Uterus (tissue), 4 donors: ENCODE results near the gene TNK1. TPM values are rescaled to one million over a fixed set of nuclear protein-coding genes. Genes with fewer than 3 reads are reported as not detected.
A peak's percentile ranks its signal among the peaks of the same experiment; 100 is the strongest.

Experiments used
- DNase-seq, 2 donors: peaks; one replicate each; pipeline ENCODE4 v3.0.0-alpha.2; 2019 to 2020
- H3K27ac ChIP-seq, 2 donors: fragments of 200-600 bp; sonication (generic); 1 replicate in 1 of 2; 2 replicates in 1 of 2; pipeline ENCODE4 v1.5.1; 2016 to 2018
- H3K27me3 ChIP-seq, 2 donors: fragments of 200-600 bp; sonication (generic); one replicate each; pipeline ENCODE4 v1.5.1; 2018 to 2019; ENCODE audit warnings: control low read depth in 1 of 2
- H3K36me3 ChIP-seq, 2 donors: fragments of 200-600 bp; sonication (generic); one replicate each; pipeline ENCODE4 v1.5.1; 2019; ENCODE audit warnings: control low read depth in 1 of 2
- H3K4me1 ChIP-seq, 2 donors: fragments of 200-600 bp; sonication (generic); one replicate each; pipeline ENCODE4 v1.5.1; 2018 to 2019; ENCODE audit warnings: control low read depth in 1 of 2
- H3K4me3 ChIP-seq, 2 donors: fragments of 200-600 bp; sonication (generic); 1 replicate in 1 of 2; 2 replicates in 1 of 2; pipeline ENCODE4 v1.5.1; 2018 to 2019; ENCODE audit warnings: mild to moderate bottlenecking in 1 of 2
- H3K9me3 ChIP-seq, 2 donors: fragments of 200-600 bp; sonication (generic); one replicate each; pipeline ENCODE4 v1.5.1; 2019; ENCODE audit warnings: control low read depth in 1 of 2
- POLR2A ChIP-seq, 2 donors: fragments of 450-650 bp; IDR thresholded peaks; one replicate each; pipeline ENCODE4 v1.6.1; 2016; ENCODE audit warnings: antibody characterized with exemption in 2 of 2, mild to moderate bottlenecking in 1 of 2, moderate library complexity in 1 of 2
- intact Hi-C: fragments of 100-400 bp; cut with DNase I; formaldehyde crosslinking; loops from one replicate; pipeline ENCODE4 v1.15.1; 2023; ENCODE audit warnings: low total_unique reads
- total RNA-seq, 4 donors: library from RNA; depleted of rRNA in 3 of 4; stranded (reverse); fragments of >200 nt in 3 of 4; gene quantifications; one replicate each; pipeline versions ENCODE4 v1.1.0 to v1.2.4, GENCODE V29; 2014 to 2023
- TF ChIP-seq, protein P1 (sequence below), 4 experiments: fragments of 200-600 bp in 2 of 4; fragments of 450-650 bp in 2 of 4; sonication (generic) in 2 of 4; IDR thresholded peaks; one replicate each; pipeline ENCODE4 v1.5.1; 2016 to 2019; ENCODE audit warnings: antibody characterized with exemption in 4 of 4, mild to moderate bottlenecking in 2 of 4, moderate library complexity in 1 of 4
- donor health status: DM: yes; HTN: yes; CAD: no.

The TNK1 gene
- total RNA-seq, 4 donors from 2014 or later = 0.26 to 9.2 (median 1.8) TPM

DNA sequence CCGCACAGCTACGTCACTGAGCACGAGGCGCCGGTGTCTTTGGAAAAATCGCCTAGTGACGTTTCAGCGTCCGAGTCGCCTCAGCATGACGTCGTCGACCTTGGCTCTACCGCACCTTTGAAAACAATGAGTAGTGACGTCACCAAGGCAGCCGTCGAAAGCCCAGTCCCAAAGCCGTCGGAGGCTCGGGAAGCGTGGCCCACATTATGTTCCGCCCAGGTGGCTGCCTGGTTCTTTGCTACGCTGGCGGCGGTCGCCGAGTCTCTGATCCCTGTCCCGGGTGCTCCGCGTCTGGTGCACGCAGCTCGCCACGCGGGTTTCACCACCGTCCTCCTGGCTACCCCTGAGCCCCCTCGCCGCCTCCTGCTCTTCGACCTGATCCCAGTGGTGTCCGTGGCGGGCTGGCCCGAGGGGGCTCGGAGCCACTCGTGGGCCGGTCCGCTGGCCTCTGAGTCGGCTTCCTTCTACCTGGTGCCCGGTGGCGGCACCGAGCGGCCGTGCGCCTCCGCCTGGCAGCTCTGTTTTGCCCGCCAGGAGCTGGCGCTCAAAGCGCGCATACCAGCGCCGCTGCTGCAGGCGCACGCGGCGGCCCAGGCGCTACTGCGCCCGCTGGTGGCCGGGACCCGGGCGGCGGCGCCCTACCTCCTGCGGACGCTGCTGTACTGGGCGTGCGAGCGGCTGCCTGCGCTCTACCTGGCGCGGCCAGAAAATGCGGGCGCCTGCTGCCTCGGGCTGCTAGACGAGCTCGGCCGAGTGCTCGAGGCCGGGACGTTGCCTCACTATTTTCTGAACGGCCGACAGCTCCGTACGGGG, 55.9 kb downstream of the TNK1 start:
- peak; percentile 57 to 75 for DNase-seq
- Histone ChIP-seq H3K27me3 (peaks cover 0 to 23% of the 10 kb centered on the region in 2 donors), H3K9me3 (no peaks in the 10 kb centered on the region)

GRCh38 chr17:7437369-7437863, 56.5 kb downstream of the TNK1 start:
- H3K4me3 ChIP-seq = peak overlapping the region; percentile 15 to 16
- H3K27me3 ChIP-seq = peaks cover 0 to 23% of the 10 kb centered on the region in 2 donors
- peaks cover 0 to 43% of the 10 kb centered on the region in 2 donors for H3K4me1 ChIP-seq
- intact Hi-C loops = loop anchor here (10.0 kb wide), 1 partner anchor 47 kb away; the partner anchor contains the start of genes POLR2A and SLC35G6
- no peak for DNase-seq
- H3K36me3 ChIP-seq = no peaks in the 10 kb centered on the region
- peak overlapping the region; percentile 41 to 64 for H3K27ac ChIP-seq
- TF ChIP-seq, protein P1, sequence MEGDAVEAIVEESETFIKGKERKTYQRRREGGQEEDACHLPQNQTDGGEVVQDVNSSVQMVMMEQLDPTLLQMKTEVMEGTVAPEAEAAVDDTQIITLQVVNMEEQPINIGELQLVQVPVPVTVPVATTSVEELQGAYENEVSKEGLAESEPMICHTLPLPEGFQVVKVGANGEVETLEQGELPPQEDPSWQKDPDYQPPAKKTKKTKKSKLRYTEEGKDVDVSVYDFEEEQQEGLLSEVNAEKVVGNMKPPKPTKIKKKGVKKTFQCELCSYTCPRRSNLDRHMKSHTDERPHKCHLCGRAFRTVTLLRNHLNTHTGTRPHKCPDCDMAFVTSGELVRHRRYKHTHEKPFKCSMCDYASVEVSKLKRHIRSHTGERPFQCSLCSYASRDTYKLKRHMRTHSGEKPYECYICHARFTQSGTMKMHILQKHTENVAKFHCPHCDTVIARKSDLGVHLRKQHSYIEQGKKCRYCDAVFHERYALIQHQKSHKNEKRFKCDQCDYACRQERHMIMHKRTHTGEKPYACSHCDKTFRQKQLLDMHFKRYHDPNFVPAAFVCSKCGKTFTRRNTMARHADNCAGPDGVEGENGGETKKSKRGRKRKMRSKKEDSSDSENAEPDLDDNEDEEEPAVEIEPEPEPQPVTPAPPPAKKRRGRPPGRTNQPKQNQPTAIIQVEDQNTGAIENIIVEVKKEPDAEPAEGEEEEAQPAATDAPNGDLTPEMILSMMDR (IDR thresholded peaks at IDR 0.05) = no peak
- TF ChIP-seq POLR2A (IDR thresholded peaks at IDR 0.05) = no peak
- no peaks in the 10 kb centered on the region for H3K9me3 ChIP-seq

More for the DNA sequence above, 55.9 kb downstream of the TNK1 start:
- Histone ChIP-seq H3K4me3 (peak overlapping the region; percentile 16 to 26), H3K4me1 (peaks cover 0 to 43% of the 10 kb centered on the region in 2 donors), H3K27ac (peak overlapping the region; percentile 28 to 64), H3K36me3 (no peaks in the 10 kb centered on the region)
- intact Hi-C loops = loop anchor here (10.0 kb wide), 1 partner anchor 48 kb away; the partner anchor contains the start of genes POLR2A and SLC35G6
- TF ChIP-seq, protein P1 (IDR thresholded peaks at IDR 0.05) = peak; percentile 59 to 97 (median 92)
- peak in 1 of 2 donors; percentile 43 for TF ChIP-seq POLR2A (IDR thresholded peaks at IDR 0.05)

DNA sequence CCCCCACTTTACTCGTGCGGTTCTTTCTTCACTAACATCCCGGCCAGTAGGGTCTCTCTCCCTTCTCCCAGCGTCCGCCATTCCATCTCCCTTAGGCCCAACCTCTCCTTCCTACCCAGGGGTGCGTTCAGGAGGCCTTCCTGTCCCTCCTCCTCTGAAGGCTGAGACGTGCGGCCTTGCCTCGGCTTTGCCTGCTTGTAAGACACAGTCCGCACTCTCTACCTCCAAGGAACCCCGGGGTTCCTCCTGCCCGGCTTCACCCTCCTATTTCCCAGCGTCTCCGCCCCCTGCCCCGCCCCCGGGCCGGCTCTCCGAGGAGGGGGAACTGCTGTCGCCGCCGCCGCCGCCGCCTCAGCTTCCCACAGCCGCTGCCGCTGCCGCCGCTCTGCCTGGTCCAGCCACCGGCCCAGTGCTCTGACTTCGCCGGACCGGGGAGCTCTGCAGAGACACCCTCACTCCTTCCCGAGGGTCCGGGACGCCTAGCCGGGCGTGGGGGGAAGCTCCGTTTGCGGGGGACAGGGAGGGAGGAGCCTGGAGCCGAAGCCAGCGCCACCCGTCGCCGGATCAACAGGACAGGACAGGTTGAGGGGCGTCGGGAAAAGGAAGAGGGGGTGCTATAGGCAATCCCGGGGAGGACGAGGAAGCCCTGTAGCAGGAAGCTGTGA, 57.2 kb downstream of the TNK1 start:
- Histone ChIP-seq H3K4me1 (peaks cover 0 to 43% of the 10 kb centered on the region in 2 donors), H3K9me3 (no peaks in the 10 kb centered on the region), H3K27me3 (peaks cover 0 to 23% of the 10 kb centered on the region in 2 donors), H3K27ac (peak overlapping the region; percentile 41 to 64), H3K4me3 (peak overlapping the region; percentile 16), H3K36me3 (no peaks in the 10 kb centered on the region)
- peak; percentile 50 to 54 for DNase-seq
- intact Hi-C loops = loop anchor here (10.0 kb wide), 1 partner anchor 47 kb away; the partner anchor contains the start of genes POLR2A and SLC35G6
- peak; percentile 5 to 9 for TF ChIP-seq POLR2A (IDR thresholded peaks at IDR 0.05)
- TF ChIP-seq, protein P1 (IDR thresholded peaks at IDR 0.05) = no peak

DNA sequence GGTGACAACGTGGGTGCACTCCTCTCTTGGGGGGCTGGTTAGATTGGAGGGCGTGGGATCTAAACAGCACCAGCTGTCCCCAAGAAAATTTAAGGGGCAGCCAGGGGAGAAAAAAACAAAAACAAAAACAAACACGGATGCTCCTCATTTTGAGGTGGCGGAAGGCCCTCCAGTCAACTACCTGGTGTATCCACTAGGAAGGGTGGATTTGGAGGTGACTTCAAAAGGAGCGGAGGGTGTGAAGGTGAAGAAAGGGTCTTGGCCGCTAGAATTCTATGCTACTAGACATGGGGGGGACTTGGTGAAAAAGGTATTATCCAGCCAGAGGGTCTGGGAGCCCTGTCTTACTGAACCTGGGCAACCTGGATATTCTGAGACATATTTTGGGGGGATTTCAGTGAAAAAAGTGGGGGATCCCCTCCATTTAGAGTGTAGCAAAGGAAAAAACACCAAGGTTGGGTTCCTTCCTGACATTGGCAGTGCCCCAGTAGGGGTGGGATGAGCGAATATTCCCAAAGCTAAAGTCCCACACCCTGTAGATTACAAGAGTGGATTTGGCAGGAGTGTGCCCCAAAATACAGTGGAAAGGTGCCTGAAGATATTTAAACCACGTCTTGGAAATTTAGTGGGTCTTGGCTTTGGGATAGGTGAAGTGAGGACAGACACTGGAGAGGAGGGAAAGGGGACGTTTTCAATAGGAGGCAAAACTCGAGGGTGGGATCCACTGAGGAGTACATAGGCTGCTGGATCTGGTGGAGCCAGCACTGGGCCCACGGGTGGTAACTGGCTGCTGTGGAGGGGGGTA, 58.0 kb downstream of the TNK1 start:
- Histone ChIP-seq H3K27ac (peak overlapping the region; percentile 41 to 64), H3K4me1 (peaks cover 0 to 43% of the 10 kb centered on the region in 2 donors)

More for the DNA sequence above, 58.0 kb downstream of the TNK1 start:
- intact Hi-C loops = loop anchor here (10.0 kb wide), 1 partner anchor 46 kb away; the partner anchor contains the start of genes POLR2A and SLC35G6
- peak overlapping the region in 1 of 2 donors; percentile 16 for H3K4me3 ChIP-seq
- TF ChIP-seq POLR2A (IDR thresholded peaks at IDR 0.05) = no peak
- TF ChIP-seq, protein P1 (IDR thresholded peaks at IDR 0.05) = no peak
- peaks cover 0 to 23% of the 10 kb centered on the region in 2 donors for H3K27me3 ChIP-seq
- no peaks in the 10 kb centered on the region for H3K9me3 ChIP-seq
- H3K36me3 ChIP-seq = no peaks in the 10 kb centered on the region
- no peak for DNase-seq

Other genes starting within 250 kb of the TNK1 start
- 1 to 10 TPM in 2 of 4 donors, under 1 TPM in 1, not detected in 1; 0.77 to 3.2 (median 1.8) TPM for gene ASGR1, start 201.7 kb upstream of the TNK1 start, total RNA-seq
- 10 to 100 TPM; 22.8 to 64.0 (median 48.4) TPM for gene DLG4, start 161.3 kb upstream of the TNK1 start, total RNA-seq
- gene ACADVL, start 161.2 kb upstream of the TNK1 start, total RNA-seq = 100 to 1,000 TPM; 167 to 800 (median 399) TPM
- gene DVL2, start 146.6 kb upstream of the TNK1 start, total RNA-seq = 10 to 100 TPM in 3 of 4 donors, 1 to 10 TPM in 1; 5.1 to 83.2 (median 53.5) TPM
- 10 to 100 TPM in 3 of 4 donors, 1 to 10 TPM in 1; 9.7 to 68.1 (median 29.7) TPM for gene PHF23, start 141.6 kb upstream of the TNK1 start, total RNA-seq
- gene GABARAP, start 138.6 kb upstream of the TNK1 start, total RNA-seq = 100 to 1,000 TPM; 220 to 467 (median 366) TPM
- gene CTDNEP1, start 129.4 kb upstream of the TNK1 start, total RNA-seq = 100 to 1,000 TPM in 1 of 4 donors, 10 to 100 TPM in 3; 13.8 to 115 (median 37.2) TPM
- gene ELP5, start 128.9 kb upstream of the TNK1 start, total RNA-seq = 10 to 100 TPM; 41.9 to 65.6 (median 51.3) TPM
- gene CLDN7, start 118.6 kb upstream of the TNK1 start, total RNA-seq = 10 to 100 TPM in 1 of 4 donors, under 1 TPM in 3; 0.29 to 24.4 (median 0.68) TPM
- gene SLC2A4, start 99.4 kb upstream of the TNK1 start, total RNA-seq = 10 to 100 TPM in 2 of 4 donors, 1 to 10 TPM in 2; 1.8 to 25.9 (median 12.6) TPM
- 1 to 10 TPM in 2 of 4 donors, not detected in 2; 2.4 to 4.4 TPM for gene YBX2, start 86.5 kb upstream of the TNK1 start, total RNA-seq
- gene EIF5A, start 73.5 kb upstream of the TNK1 start, total RNA-seq = 100 to 1,000 TPM in 3 of 4 donors, 10 to 100 TPM in 1; 75.3 to 219 (median 198) TPM
- gene GPS2, start 65.7 kb upstream of the TNK1 start, total RNA-seq = 10 to 100 TPM; 34.0 to 68.3 (median 43.9) TPM
- gene NEURL4, start 51.8 kb upstream of the TNK1 start, total RNA-seq = 10 to 100 TPM; 12.4 to 64.7 (median 34.1) TPM
- 10 to 100 TPM in 1 of 4 donors, 1 to 10 TPM in 2, under 1 TPM in 1; 0.29 to 11.2 (median 1.7) TPM for gene ACAP1, start 44.6 kb upstream of the TNK1 start, total RNA-seq
- gene KCTD11, start 28.9 kb upstream of the TNK1 start, total RNA-seq = 10 to 100 TPM in 1 of 4 donors, 1 to 10 TPM in 3; 2.6 to 14.7 (median 7.2) TPM
- not detected for gene TMEM95, start 25.9 kb upstream of the TNK1 start, total RNA-seq
- 10 to 100 TPM in 3 of 4 donors, under 1 TPM in 1; 0.77 to 42.6 (median 17.6) TPM for gene PLSCR3, start 13.4 kb downstream of the TNK1 start, total RNA-seq
- gene TMEM256, start 23.0 kb downstream of the TNK1 start, total RNA-seq = 100 to 1,000 TPM in 3 of 4 donors, 10 to 100 TPM in 1; 26.0 to 131 (median 115) TPM
- gene NLGN2, start 26.8 kb downstream of the TNK1 start, total RNA-seq = 10 to 100 TPM; 14.2 to 81.9 (median 19.7) TPM
- not detected for gene SPEM1, start 39.2 kb downstream of the TNK1 start, total RNA-seq
- not detected for gene SPEM2, start 44.5 kb downstream of the TNK1 start, total RNA-seq
- gene SPEM3, start 47.8 kb downstream of the TNK1 start, total RNA-seq = not detected
- gene TMEM102, start 54.3 kb downstream of the TNK1 start, total RNA-seq = 1 to 10 TPM in 2 of 4 donors, under 1 TPM in 1, not detected in 1; 0.29 to 2.8 (median 2.0) TPM
- gene FGF11, start 58.4 kb downstream of the TNK1 start, total RNA-seq = 10 to 100 TPM in 1 of 4 donors, 1 to 10 TPM in 2, not detected in 1; 2.8 to 17.9 (median 6.2) TPM
- gene CHRNB1, start 64.0 kb downstream of the TNK1 start, total RNA-seq = 10 to 100 TPM in 2 of 4 donors, 1 to 10 TPM in 2; 3.2 to 16.9 (median 10.9) TPM
- 100 to 1,000 TPM in 1 of 4 donors, 10 to 100 TPM in 3; 22.7 to 116 (median 39.2) TPM for gene ZBTB4, start 98.5 kb downstream of the TNK1 start, total RNA-seq
- gene SLC35G6, start 100.4 kb downstream of the TNK1 start, total RNA-seq = not detected
- gene POLR2A, start 103.3 kb downstream of the TNK1 start, total RNA-seq = 100 to 1,000 TPM in 2 of 4 donors, 10 to 100 TPM in 2; 19.7 to 167 (median 77.6) TPM
- gene TNFSF12, start 168.0 kb downstream of the TNK1 start, total RNA-seq = 10 to 100 TPM; 15.3 to 63.1 (median 33.7) TPM
- gene TNFSF13, start 177.7 kb downstream of the TNK1 start, total RNA-seq = 10 to 100 TPM in 3 of 4 donors, 1 to 10 TPM in 1; 6.8 to 56.9 (median 25.8) TPM
- gene SENP3, start 180.8 kb downstream of the TNK1 start, total RNA-seq = 100 to 1,000 TPM in 1 of 4 donors, 10 to 100 TPM in 3; 45.9 to 106 (median 59.5) TPM
- 10 to 100 TPM in 1 of 4 donors, 1 to 10 TPM in 3; 4.4 to 15.9 (median 7.5) TPM for gene CD68, start 198.5 kb downstream of the TNK1 start, total RNA-seq
- gene MPDU1, start 202.8 kb downstream of the TNK1 start, total RNA-seq = 10 to 100 TPM in 3 of 4 donors, 1 to 10 TPM in 1; 2.6 to 63.6 (median 35.0) TPM
- 1 to 10 TPM in 3 of 4 donors, not detected in 1; 1.0 to 7.3 (median 1.1) TPM for gene SOX15, start 209.0 kb downstream of the TNK1 start, total RNA-seq
- gene FXR2, start 233.8 kb downstream of the TNK1 start, total RNA-seq = 10 to 100 TPM in 2 of 4 donors, 1 to 10 TPM in 2; 6.2 to 37.8 (median 20.1) TPM
- 10 to 100 TPM; 18.5 to 74.8 (median 46.0) TPM for gene SAT2, start 246.7 kb downstream of the TNK1 start, total RNA-seq
- 1 to 10 TPM in 1 of 4 donors, under 1 TPM in 1, not detected in 2; 0.21 to 1.1 TPM for gene SHBG, start 249.0 kb downstream of the TNK1 start, total RNA-seq